Gastroesophageal sphincter (tissue), 3 donors: Measurements from ENCODE around the gene ACSM3.

Experiments used
- CTCF ChIP-seq, 4 experiments: fragments of 200-600 bp in 2 of 4; fragments of 450-650 bp in 2 of 4; sonication (generic) in 1 of 4; IDR thresholded peaks; one replicate each; pipeline ENCODE4 v1.5.1; 2017 to 2019; ENCODE audit warnings: antibody characterized with exemption in 4 of 4, mild to moderate bottlenecking in 2 of 4, moderate library complexity in 2 of 4
- EP300 ChIP-seq: sonication (generic); formaldehyde crosslinking; IDR thresholded peaks from one replicate; pipeline ENCODE4 v1.6.1; 2017; ENCODE audit warnings: antibody characterized with exemption, mild to moderate bottlenecking
- POLR2A ChIP-seq, 2 donors: fragments of 450-650 bp; IDR thresholded peaks; one replicate each; pipeline ENCODE4 v1.6.1; 2017; ENCODE audit warnings: antibody characterized with exemption in 2 of 2, mild to moderate bottlenecking in 2 of 2, moderate library complexity in 1 of 2
- POLR2AphosphoS5 ChIP-seq: sonication (generic); formaldehyde crosslinking; IDR thresholded peaks from one replicate; pipeline ENCODE4 v1.6.1; 2017; ENCODE audit warnings: antibody characterized with exemption

GRCh38 chr16:20798364-20798763 is 34.5 kb downstream of the ACSM3 start:
- no peak for TF ChIP-seq CTCF (IDR thresholded peaks at IDR 0.05)
- no peak for TF ChIP-seq POLR2A (IDR thresholded peaks at IDR 0.05)
- no peak for TF ChIP-seq POLR2AphosphoS5
- TF ChIP-seq EP300: no peak
